ENCODE measurements around the gene SDR42E1. TPM values are rescaled to one million over a fixed set of nuclear protein-coding genes. Genes with fewer than 3 reads are reported as not detected.

The SDR42E1 gene
- total RNA-seq, 1 donor from 2014 or later: 23.2 TPM

GRCh38 chr16:82020051-82020450 is 8.8 kb upstream of the SDR42E1 start:
- Histone ChIP-seq H3K27me3 (ENCODE audit: control insufficient read depth, insufficient read depth, low read length) (peaks cover 3% of the 10 kb centered on the region), H3K4me3 (ENCODE audit: low read depth, low read length) (no peak overlapping the region), H3K36me3 (ENCODE audit: control insufficient read depth, insufficient read depth, low read length) (no peaks in the 10 kb centered on the region)
- FAIRE-seq (no peak), DNase-seq (ENCODE audit: low read depth) (no peak)
- TF ChIP-seq CTCF (IDR thresholded peaks at IDR 0.05; ENCODE audit: insufficient read depth, low read length, severe bottlenecking): no peak

- FAIRE-seq: no peak
Measured at GRCh38 chr16:82019535-82019934, 8.3 kb upstream of the SDR42E1 start.

GRCh38 chr16:82017911-82018568 is 6.8 kb upstream of the SDR42E1 start:
- no peak for TF ChIP-seq CTCF (IDR thresholded peaks at IDR 0.05; ENCODE audit: insufficient read depth, low read length, severe bottlenecking)
- Histone ChIP-seq H3K4me3 (ENCODE audit: low read depth, low read length) (no peak overlapping the region), H3K27me3 (ENCODE audit: control insufficient read depth, insufficient read depth, low read length) (peaks cover 3% of the 10 kb centered on the region), H3K36me3 (ENCODE audit: control insufficient read depth, insufficient read depth, low read length) (no peaks in the 10 kb centered on the region)
- DNase-seq (ENCODE audit: low read depth) (no peak), FAIRE-seq (no peak)

More at GRCh38 chr16:82019535-82019934, 8.3 kb upstream of the SDR42E1 start:
- no peaks in the 10 kb centered on the region for H3K36me3 ChIP-seq (ENCODE audit: control insufficient read depth, insufficient read depth, low read length)
- no peak for TF ChIP-seq CTCF (IDR thresholded peaks at IDR 0.05; ENCODE audit: insufficient read depth, low read length, severe bottlenecking)
- no peak for DNase-seq (ENCODE audit: low read depth)
- H3K4me3 ChIP-seq (ENCODE audit: low read depth, low read length): no peak overlapping the region
- peaks cover 3% of the 10 kb centered on the region for H3K27me3 ChIP-seq (ENCODE audit: control insufficient read depth, insufficient read depth, low read length)

- TF ChIP-seq CTCF (IDR thresholded peaks at IDR 0.05; ENCODE audit: insufficient read depth, low read length, severe bottlenecking): no peak
- H3K27me3 ChIP-seq (ENCODE audit: control insufficient read depth, insufficient read depth, low read length): peaks cover 3% of the 10 kb centered on the region
- peak; percentile 91 for DNase-seq (ENCODE audit: low read depth)
- no peak overlapping the region for H3K4me3 ChIP-seq (ENCODE audit: low read depth, low read length)
- FAIRE-seq: no peak
- H3K36me3 ChIP-seq (ENCODE audit: control insufficient read depth, insufficient read depth, low read length): no peaks in the 10 kb centered on the region
Measured at GRCh38 chr16:82016964-82017363, 5.7 kb upstream of the SDR42E1 start.

GRCh38 chr16:82016263-82016662 is 5.0 kb upstream of the SDR42E1 start:
- no peaks in the 10 kb centered on the region for H3K36me3 ChIP-seq (ENCODE audit: control insufficient read depth, insufficient read depth, low read length)
- TF ChIP-seq CTCF (IDR thresholded peaks at IDR 0.05; ENCODE audit: insufficient read depth, low read length, severe bottlenecking): peak; percentile 58
- FAIRE-seq: no peak
- peak; percentile 59 for DNase-seq (ENCODE audit: low read depth)
- H3K27me3 ChIP-seq (ENCODE audit: control insufficient read depth, insufficient read depth, low read length): peaks cover 3% of the 10 kb centered on the region
- peak overlapping the region; percentile 7 for H3K4me3 ChIP-seq (ENCODE audit: low read depth, low read length)

GRCh38 chr16:82013139-82013538 is 1.9 kb upstream of the SDR42E1 start:
- no peaks in the 10 kb centered on the region for H3K27me3 ChIP-seq (ENCODE audit: control insufficient read depth, insufficient read depth, low read length)
- H3K36me3 ChIP-seq (ENCODE audit: control insufficient read depth, insufficient read depth, low read length): peaks cover 2% of the 10 kb centered on the region
- H3K4me3 ChIP-seq (ENCODE audit: low read depth, low read length): no peak overlapping the region
- no peak for TF ChIP-seq CTCF (IDR thresholded peaks at IDR 0.05; ENCODE audit: insufficient read depth, low read length, severe bottlenecking)
- FAIRE-seq (no peak), DNase-seq (ENCODE audit: low read depth) (no peak)

Measured in bronchial epithelial cell (primary cell).